Heart right ventricle (tissue), 16 donors: Measurements from ENCODE around the gene SMYD4. TPM values are rescaled to one million over a fixed set of nuclear protein-coding genes. Genes with fewer than 3 reads are reported as not detected.

Experiments
- ATAC-seq, 8 donors: fragments of 200-7000 bp; cut with Tn5 transposase; one replicate each; pipeline ENCODE4 v1.9.1; 2020; ENCODE audit warnings: mild to moderate bottlenecking in 8 of 8, moderate library complexity in 8 of 8, moderate number of reproducible peaks in 1 of 8
- DNase-seq, 2 donors: peaks; one replicate each; pipeline ENCODE4 v3.0.0-alpha.2; 2020
- H3K27ac ChIP-seq, 10 donors: fragments of 200-600 bp; sonication (generic) in 2 of 10; one replicate each; pipeline versions ENCODE4 v1.5.0 to v1.8.0; 2020 to 2022; ENCODE audit warnings: mild to moderate bottlenecking in 3 of 10
- H3K27me3 ChIP-seq, 7 donors: fragments of 200-600 bp; one replicate each; pipeline ENCODE4 v1.8.0; 2021 to 2022; ENCODE audit warnings: mild to moderate bottlenecking in 2 of 7
- H3K36me3 ChIP-seq, 9 donors: fragments of 200-600 bp; sonication (generic) in 1 of 9; one replicate each; pipeline versions ENCODE4 v1.5.0 to v1.8.0; 2020 to 2022; ENCODE audit warnings: mild to moderate bottlenecking in 2 of 9
- H3K4me1 ChIP-seq, 9 donors: fragments of 200-600 bp; sonication (generic) in 1 of 9; one replicate each; pipeline versions ENCODE4 v1.5.0 to v1.8.0; 2020 to 2022; ENCODE audit warnings: mild to moderate bottlenecking in 4 of 9
- H3K4me3 ChIP-seq, 10 donors: fragments of 200-600 bp; sonication (generic) in 2 of 10; one replicate each; pipeline versions ENCODE4 v1.5.0 to v1.8.0; 2020 to 2022; ENCODE audit warnings: mild to moderate bottlenecking in 7 of 10, moderate library complexity in 2 of 10
- H3K9me3 ChIP-seq, 11 donors: fragments of 200-600 bp in 10 of 11; sonication (generic) in 2 of 11; one replicate each; pipeline versions ENCODE4 v1.5.0 to v1.8.0; 2013 to 2022; ENCODE audit warnings: mild to moderate bottlenecking in 2 of 11, control low read depth in 1 of 11, moderate library complexity in 1 of 11
- WGBS, 2 donors: extraction: QIAGEN DNeasy Blood & Tissue Kit; methylation state at CpG; one replicate each; pipeline ENCODE4 v1.1.7; 2013; ENCODE audit warnings: inconsistent platforms in 1 of 2; 5-methylcytosine and 5-hydroxymethylcytosine counted together
- intact Hi-C, 10 donors: fragments of 100-400 bp; cut with DNase I; formaldehyde crosslinking; loops; one replicate each; pipeline versions ENCODE4 v1.11.1 to v1.14.2; 2022
- polyA plus RNA-seq, 2 donors: library from polyadenylated mRNA; stranded (reverse); fragments of 200-250 nt; gene quantifications; one replicate each; pipeline ENCODE4 v1.2.3, GENCODE V29; 2013
- total RNA-seq, 10 donors: library from RNA; stranded (reverse); fragmentation: NEBNext Ultra II Directional in 3 of 10; extraction: Animal tissue kit (Norgen Biotek cat#: 25700) in 3 of 10; gene quantifications; one replicate each; pipeline versions ENCODE4 v1.2.1 to v1.2.4, GENCODE V29; 2021 to 2023
- TF ChIP-seq, protein P1 (sequence below), 9 donors: fragments of 200-600 bp; sonication (generic) in 2 of 9; IDR thresholded peaks; one replicate each; pipeline versions ENCODE4 v1.5.0 to v1.8.0; 2021 to 2022; ENCODE audit warnings: antibody characterized with exemption in 9 of 9, mild to moderate bottlenecking in 5 of 9, moderate library complexity in 1 of 9
- donor health status: Arrhythmogenic right ventricular cardiomyopathy.
- donor health status: ischemic (EF 13 %, LVEDD 7.1; RV severe dilation, severe dysfunction).
- donor health status: healthy with polysubstance abuse.
- donor health status: DM: no; HTN: yes; CAD: no.
- donor health status: DM: no; HTN: no; CAD: no.
- donor health status: ischemic (EF 25% LVEDD 6.9; RV normal size, moderate dysfunction).
- donor health status: ischemic (EF 25% LVEDD 5.7; RV mildly dilated, moderate dysfunction).
- donor health status: healthy.
- donor health status: DM: yes; HTN: yes; CAD: no.
- donor health status: Ischemic cardiomyopathy.
- donor health status: ischemic (EF 35%, LVEDD 5.7; RV mildly dilated, moderate dysfunction).
- donor health status: nonischemic (EF 11% LVEDD 7.7; RV severe dilation, severe dysfunction).
- donor health status: DM: yes; HTN: yes; CAD: no.
- donor health status: PGD.
- donor health status: ischemic (EF 29% LVEDD 5.4; RV normal size, mild dysfunction).
- donor health status: nonischemic (EF 23%, LVEDD 6.1; RV moderate dilation, normal function).

Gene SMYD4
- total and polyA plus RNA-seq, 12 donors: 4.6 to 13.5 (median 8.9) TPM

- intact Hi-C loops: loop anchor here in 1 of 10 donors (10.0 kb wide), 1 partner anchor 134 kb away; no protein-coding TSS in a partner anchor
- ATAC-seq (no peak), DNase-seq (no peak)
- 82 to 86% methylated on average over 10 of the region's 10 CpGs for WGBS, 2 donors
- TF ChIP-seq, protein P1, sequence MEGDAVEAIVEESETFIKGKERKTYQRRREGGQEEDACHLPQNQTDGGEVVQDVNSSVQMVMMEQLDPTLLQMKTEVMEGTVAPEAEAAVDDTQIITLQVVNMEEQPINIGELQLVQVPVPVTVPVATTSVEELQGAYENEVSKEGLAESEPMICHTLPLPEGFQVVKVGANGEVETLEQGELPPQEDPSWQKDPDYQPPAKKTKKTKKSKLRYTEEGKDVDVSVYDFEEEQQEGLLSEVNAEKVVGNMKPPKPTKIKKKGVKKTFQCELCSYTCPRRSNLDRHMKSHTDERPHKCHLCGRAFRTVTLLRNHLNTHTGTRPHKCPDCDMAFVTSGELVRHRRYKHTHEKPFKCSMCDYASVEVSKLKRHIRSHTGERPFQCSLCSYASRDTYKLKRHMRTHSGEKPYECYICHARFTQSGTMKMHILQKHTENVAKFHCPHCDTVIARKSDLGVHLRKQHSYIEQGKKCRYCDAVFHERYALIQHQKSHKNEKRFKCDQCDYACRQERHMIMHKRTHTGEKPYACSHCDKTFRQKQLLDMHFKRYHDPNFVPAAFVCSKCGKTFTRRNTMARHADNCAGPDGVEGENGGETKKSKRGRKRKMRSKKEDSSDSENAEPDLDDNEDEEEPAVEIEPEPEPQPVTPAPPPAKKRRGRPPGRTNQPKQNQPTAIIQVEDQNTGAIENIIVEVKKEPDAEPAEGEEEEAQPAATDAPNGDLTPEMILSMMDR (IDR thresholded peaks at IDR 0.05): no peak
- Histone ChIP-seq H3K27me3 (no peaks in the 10 kb centered on the region), H3K9me3 (no peaks in the 10 kb centered on the region), H3K36me3 (peaks cover 0 to 99% (median 12%) of the 10 kb centered on the region in 9 donors), H3K4me1 (peaks cover 2 to 52% (median 20%) of the 10 kb centered on the region in 9 donors), H3K4me3 (peak overlapping the region in 6 of 10 donors; percentile 4 to 36 (median 30)), H3K27ac (peak overlapping the region; percentile 51 to 93 (median 88))
Measured at GRCh38 chr17:1731194-1731506, 98.6 kb downstream of the SMYD4 start.

- Histone ChIP-seq H3K4me1 (peaks cover 0 to 53% (median 17%) of the 10 kb centered on the region in 9 donors), H3K4me3 (peak overlapping the region in 8 of 10 donors; percentile 4 to 36 (median 26)), H3K27me3 (no peaks in the 10 kb centered on the region), H3K27ac (peak overlapping the region; percentile 51 to 93 (median 88)), H3K36me3 (peaks cover 0 to 96% (median 12%) of the 10 kb centered on the region in 9 donors), H3K9me3 (no peaks in the 10 kb centered on the region)
- intact Hi-C loops: loop anchor here in 1 of 10 donors (10.0 kb wide), 1 partner anchor 134 kb away; no protein-coding TSS in a partner anchor
- DNase-seq (peak; percentile 86 to 88), ATAC-seq (peak; percentile 59 to 88 (median 84))
- WGBS, 2 donors: 73 to 75% methylated on average over 40 of the region's 40 CpGs
- TF ChIP-seq, protein P1 (IDR thresholded peaks at IDR 0.05): no peak
Measured at GRCh38 chr17:1730326-1731193, 99.1 kb downstream of the SMYD4 start.

GRCh38 chr17:1729966-1730325 lies 99.8 kb downstream of the SMYD4 start:
- intact Hi-C loops: loop anchor here in 6 of 10 donors (5.0 to 10.0 kb wide), 5 partner anchors 52 to 315 kb away; partner anchors contain the start of genes OVCA2 (in 2 of the 6), DPH1 (in 1 of the 6) and RTN4RL1 (in 1 of the 6)
- H3K36me3 ChIP-seq: peaks cover 0 to 90% (median 12%) of the 10 kb centered on the region in 9 donors
- WGBS, 2 donors: 59 to 65% methylated on average over 15 of the region's 15 CpGs
- DNase-seq (no peak), ATAC-seq (peak in 4 of 8 donors; percentile 16 to 47 (median 26))
- TF ChIP-seq, protein P1 (IDR thresholded peaks at IDR 0.05): no peak
- H3K27ac ChIP-seq: peak overlapping the region; percentile 51 to 93 (median 88)
- peak overlapping the region in 7 of 10 donors; percentile 4 to 36 (median 22) for H3K4me3 ChIP-seq
- H3K4me1 ChIP-seq: peaks cover 0 to 60% (median 24%) of the 10 kb centered on the region in 9 donors
- no peaks in the 10 kb centered on the region for H3K27me3 ChIP-seq
- H3K9me3 ChIP-seq: no peaks in the 10 kb centered on the region

Other genes with a start within 250 kb of the SMYD4 start
- 10 to 100 TPM in 1 of 10 donors, 1 to 10 TPM in 9; 4.1 to 16.4 (median 7.0) TPM for gene SLC43A2, start 201.1 kb downstream of the SMYD4 start, total RNA-seq
- gene SLC43A2, start 201.1 kb downstream of the SMYD4 start, polyA plus RNA-seq: 1 to 10 TPM; 1.6 to 3.9 TPM
- 10 to 100 TPM in 7 of 10 donors, 1 to 10 TPM in 3; 7.6 to 18.8 (median 13.2) TPM for gene SCARF1, start 184.2 kb downstream of the SMYD4 start, total RNA-seq
- gene SCARF1, start 184.2 kb downstream of the SMYD4 start, polyA plus RNA-seq: 10 to 100 TPM; 10.2 to 22.6 TPM
- 10 to 100 TPM; 54.0 to 87.8 (median 63.2) TPM for gene RILP, start 180.0 kb downstream of the SMYD4 start, total RNA-seq
- 100 to 1,000 TPM in 1 of 2 donors, 10 to 100 TPM in 1; 47.5 to 152 TPM for gene RILP, start 180.0 kb downstream of the SMYD4 start, polyA plus RNA-seq
- gene PRPF8, start 145.0 kb downstream of the SMYD4 start, total RNA-seq: 100 to 1,000 TPM; 137 to 205 (median 179) TPM
- 100 to 1,000 TPM in 1 of 2 donors, 10 to 100 TPM in 1; 79.1 to 107 TPM for gene PRPF8, start 145.0 kb downstream of the SMYD4 start, polyA plus RNA-seq
- gene TLCD2, start 119.5 kb downstream of the SMYD4 start, total RNA-seq: 1 to 10 TPM in 9 of 10 donors, under 1 TPM in 1; 0.96 to 6.0 (median 1.9) TPM
- 1 to 10 TPM; 1.6 to 3.2 TPM for gene TLCD2, start 119.5 kb downstream of the SMYD4 start, polyA plus RNA-seq
- gene WDR81, start 105.2 kb downstream of the SMYD4 start, total RNA-seq: 10 to 100 TPM in 4 of 10 donors, 1 to 10 TPM in 6; 7.7 to 16.9 (median 9.2) TPM
- 10 to 100 TPM in 1 of 2 donors, 1 to 10 TPM in 1; 8.5 to 14.9 TPM for gene WDR81, start 105.2 kb downstream of the SMYD4 start, polyA plus RNA-seq
- gene SERPINF2, start 87.0 kb downstream of the SMYD4 start, total RNA-seq: 1 to 10 TPM in 3 of 10 donors, under 1 TPM in 5, not detected in 2; 0.18 to 1.3 (median 0.41) TPM
- gene SERPINF2, start 87.0 kb downstream of the SMYD4 start, polyA plus RNA-seq: 1 to 10 TPM; 2.0 to 2.8 TPM
- gene SERPINF1, start 67.8 kb downstream of the SMYD4 start, total RNA-seq: 100 to 1,000 TPM in 4 of 10 donors, 10 to 100 TPM in 6; 26.2 to 185 (median 89.1) TPM
- gene SERPINF1, start 67.8 kb downstream of the SMYD4 start, polyA plus RNA-seq: 100 to 1,000 TPM; 181 to 247 TPM
- gene RPA1, start 103 bp upstream of the SMYD4 start, total RNA-seq: 10 to 100 TPM; 51.1 to 96.6 (median 75.4) TPM
- gene RPA1, start 103 bp upstream of the SMYD4 start, polyA plus RNA-seq: 10 to 100 TPM in 1 of 2 donors, 1 to 10 TPM in 1; 7.2 to 32.3 TPM
- gene RTN4RL1, start 195.4 kb upstream of the SMYD4 start, total RNA-seq: 1 to 10 TPM in 9 of 10 donors, under 1 TPM in 1; 0.81 to 6.3 (median 2.5) TPM
- 1 to 10 TPM; 3.0 to 3.1 TPM for gene RTN4RL1, start 195.4 kb upstream of the SMYD4 start, polyA plus RNA-seq
- gene DPH1, start 200.3 kb upstream of the SMYD4 start, total RNA-seq: 10 to 100 TPM; 22.8 to 40.0 (median 25.9) TPM
- gene DPH1, start 200.3 kb upstream of the SMYD4 start, polyA plus RNA-seq: 10 to 100 TPM; 19.0 to 28.9 TPM
- gene OVCA2, start 212.1 kb upstream of the SMYD4 start, total RNA-seq: 10 to 100 TPM; 15.3 to 25.4 (median 17.6) TPM
- gene OVCA2, start 212.1 kb upstream of the SMYD4 start, polyA plus RNA-seq: 10 to 100 TPM; 43.3 to 47.5 TPM
- 10 to 100 TPM in 7 of 10 donors, 1 to 10 TPM in 3; 3.5 to 37.5 (median 12.1) TPM for gene HIC1, start 225.2 kb upstream of the SMYD4 start, total RNA-seq
- 10 to 100 TPM in 1 of 2 donors, 1 to 10 TPM in 1; 8.3 to 14.3 TPM for gene HIC1, start 225.2 kb upstream of the SMYD4 start, polyA plus RNA-seq